Glutamatergic neuron (in vitro differentiated cells): ENCODE data around the gene LSM14B. TPM values are rescaled to one million over a fixed set of nuclear protein-coding genes. Genes with fewer than 3 reads are reported as not detected.

Source experiments
- DNase-seq: peaks from one replicate; pipeline ENCODE4 v3.0.0; 2022
- H3K27ac Mint-ChIP-seq: one replicate; pipeline ENCODE4 v1.8.0; 2020; ENCODE audit warnings: mild to moderate bottlenecking, mixed read lengths, inconsistent platforms; ENCODE audit not compliant: unreplicated experiment
- H3K27me3 Mint-ChIP-seq: one replicate; pipeline ENCODE4 v1.8.0; 2020; ENCODE audit warnings: mild to moderate bottlenecking, moderate library complexity, mixed read lengths, inconsistent platforms; ENCODE audit not compliant: unreplicated experiment
- H3K36me3 Mint-ChIP-seq: one replicate; pipeline ENCODE4 v1.8.0; 2020; ENCODE audit warnings: mild to moderate bottlenecking, mixed read lengths, inconsistent platforms; ENCODE audit not compliant: unreplicated experiment
- H3K4me1 Mint-ChIP-seq: one replicate; pipeline ENCODE4 v1.8.0; 2020; ENCODE audit warnings: mild to moderate bottlenecking, low read depth, mixed read lengths, inconsistent platforms; ENCODE audit not compliant: unreplicated experiment
- H3K4me3 Mint-ChIP-seq: one replicate; pipeline ENCODE4 v1.8.0; 2020; ENCODE audit warnings: mild to moderate bottlenecking, mixed read lengths, inconsistent platforms; ENCODE audit not compliant: unreplicated experiment
- H3K9me3 Mint-ChIP-seq: one replicate; pipeline ENCODE4 v1.8.0; 2020; ENCODE audit warnings: mild to moderate bottlenecking, moderate library complexity, mixed read lengths, inconsistent platforms; ENCODE audit not compliant: unreplicated experiment
- total RNA-seq: library from RNA; stranded (reverse); fragmentation: NEBNext Ultra II Directional; extraction: Animal tissue kit (Norgen Biotek cat#: 25700); gene quantifications from one replicate; pipeline ENCODE4 v1.2.1, GENCODE V29; 2021; ENCODE audit not compliant: unreplicated experiment
- TF ChIP-seq, protein P1 (sequence below): fragments of 200-600 bp; sonication (generic); IDR thresholded peaks from one replicate; pipeline ENCODE4 v1.5.0; 2021; ENCODE audit not compliant: partially characterized antibody, unreplicated experiment

The LSM14B gene
- total RNA-seq, 1 donor from 2014 or later, result 73.6 TPM

DNA sequence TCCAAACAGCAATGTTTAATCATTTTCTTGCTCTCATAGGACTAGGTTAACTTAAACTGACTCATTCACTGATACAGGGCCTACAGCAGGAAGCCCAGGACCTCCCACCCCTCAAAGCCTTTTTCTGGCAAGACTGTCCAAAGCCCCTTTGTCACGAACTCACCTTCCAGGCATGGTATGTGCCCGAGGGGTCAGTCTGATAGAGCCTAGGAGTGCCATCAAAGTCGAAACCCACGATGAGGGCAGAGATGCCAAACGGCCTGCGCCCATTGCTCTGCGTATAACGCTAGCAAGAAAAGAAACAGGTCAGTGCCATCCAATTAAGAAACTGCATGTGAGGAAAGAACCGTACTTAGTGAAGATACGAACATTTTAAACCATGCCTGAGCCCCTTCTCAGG, 16.6 kb downstream of the LSM14B start:
- TF ChIP-seq, protein P1, sequence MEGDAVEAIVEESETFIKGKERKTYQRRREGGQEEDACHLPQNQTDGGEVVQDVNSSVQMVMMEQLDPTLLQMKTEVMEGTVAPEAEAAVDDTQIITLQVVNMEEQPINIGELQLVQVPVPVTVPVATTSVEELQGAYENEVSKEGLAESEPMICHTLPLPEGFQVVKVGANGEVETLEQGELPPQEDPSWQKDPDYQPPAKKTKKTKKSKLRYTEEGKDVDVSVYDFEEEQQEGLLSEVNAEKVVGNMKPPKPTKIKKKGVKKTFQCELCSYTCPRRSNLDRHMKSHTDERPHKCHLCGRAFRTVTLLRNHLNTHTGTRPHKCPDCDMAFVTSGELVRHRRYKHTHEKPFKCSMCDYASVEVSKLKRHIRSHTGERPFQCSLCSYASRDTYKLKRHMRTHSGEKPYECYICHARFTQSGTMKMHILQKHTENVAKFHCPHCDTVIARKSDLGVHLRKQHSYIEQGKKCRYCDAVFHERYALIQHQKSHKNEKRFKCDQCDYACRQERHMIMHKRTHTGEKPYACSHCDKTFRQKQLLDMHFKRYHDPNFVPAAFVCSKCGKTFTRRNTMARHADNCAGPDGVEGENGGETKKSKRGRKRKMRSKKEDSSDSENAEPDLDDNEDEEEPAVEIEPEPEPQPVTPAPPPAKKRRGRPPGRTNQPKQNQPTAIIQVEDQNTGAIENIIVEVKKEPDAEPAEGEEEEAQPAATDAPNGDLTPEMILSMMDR, result no peak
- H3K36me3 Mint-ChIP-seq, result peaks cover 5% of the 10 kb centered on the region
- peaks cover 17% of the 10 kb centered on the region for H3K27me3 Mint-ChIP-seq
- peaks cover 14% of the 10 kb centered on the region for H3K4me1 Mint-ChIP-seq
- no peak for DNase-seq
- peaks cover 16% of the 10 kb centered on the region for H3K9me3 Mint-ChIP-seq
- H3K27ac Mint-ChIP-seq, result no peak overlapping the region
- H3K4me3 Mint-ChIP-seq, result no peak overlapping the region

DNA sequence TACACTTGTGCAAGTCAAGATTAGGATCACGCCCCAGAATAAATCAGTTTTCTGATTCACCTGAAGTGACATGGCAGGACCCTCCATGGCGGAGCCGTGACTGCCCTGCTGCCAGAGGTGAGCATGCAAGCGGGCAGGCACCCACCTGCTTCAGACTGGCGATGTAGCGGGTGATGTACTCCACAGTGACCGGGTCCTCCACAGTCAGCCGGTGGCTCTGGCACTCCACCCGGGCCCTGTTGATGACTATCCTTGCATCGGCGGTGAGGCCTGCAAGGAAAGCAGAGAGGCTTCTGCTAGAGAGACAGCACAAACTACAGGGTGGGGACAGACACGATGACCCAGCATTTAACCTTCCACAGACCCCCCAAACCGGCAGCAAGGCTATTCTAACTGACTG, 17.4 kb downstream of the LSM14B start:
- Mint-ChIP-seq H3K9me3 (peaks cover 19% of the 10 kb centered on the region), H3K4me3 (no peak overlapping the region), H3K27me3 (peaks cover 19% of the 10 kb centered on the region), H3K36me3 (peaks cover 5% of the 10 kb centered on the region), H3K27ac (no peak overlapping the region), H3K4me1 (peaks cover 16% of the 10 kb centered on the region)
- DNase-seq, result no peak
- TF ChIP-seq, protein P1, result no peak

DNA sequence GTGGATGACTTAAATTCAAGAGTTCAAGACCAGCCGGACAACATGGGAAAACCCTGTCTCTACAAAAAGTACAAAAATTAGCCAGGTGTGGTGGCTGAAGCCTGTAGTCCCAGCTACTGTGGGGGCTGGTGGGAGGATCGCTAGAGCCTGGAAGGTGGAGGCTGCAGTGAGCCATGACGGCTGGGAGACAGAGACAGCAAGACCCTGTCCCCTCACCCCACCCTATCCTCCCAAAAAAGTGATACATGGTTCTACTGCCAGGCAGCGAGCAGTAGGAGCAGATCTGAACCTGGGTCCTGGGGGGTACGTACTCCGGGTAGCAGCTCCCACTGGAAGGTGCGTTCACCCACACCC, 18.7 kb downstream of the LSM14B start:
- peaks cover 5% of the 10 kb centered on the region for H3K36me3 Mint-ChIP-seq
- no peak for DNase-seq
- TF ChIP-seq, protein P1, result no peak
- H3K4me3 Mint-ChIP-seq, result peak overlapping the region; percentile 98
- H3K4me1 Mint-ChIP-seq, result peaks cover 23% of the 10 kb centered on the region
- peaks cover 25% of the 10 kb centered on the region for H3K27me3 Mint-ChIP-seq
- peak overlapping the region; percentile 9 for H3K27ac Mint-ChIP-seq
- H3K9me3 Mint-ChIP-seq, result peaks cover 26% of the 10 kb centered on the region

DNA sequence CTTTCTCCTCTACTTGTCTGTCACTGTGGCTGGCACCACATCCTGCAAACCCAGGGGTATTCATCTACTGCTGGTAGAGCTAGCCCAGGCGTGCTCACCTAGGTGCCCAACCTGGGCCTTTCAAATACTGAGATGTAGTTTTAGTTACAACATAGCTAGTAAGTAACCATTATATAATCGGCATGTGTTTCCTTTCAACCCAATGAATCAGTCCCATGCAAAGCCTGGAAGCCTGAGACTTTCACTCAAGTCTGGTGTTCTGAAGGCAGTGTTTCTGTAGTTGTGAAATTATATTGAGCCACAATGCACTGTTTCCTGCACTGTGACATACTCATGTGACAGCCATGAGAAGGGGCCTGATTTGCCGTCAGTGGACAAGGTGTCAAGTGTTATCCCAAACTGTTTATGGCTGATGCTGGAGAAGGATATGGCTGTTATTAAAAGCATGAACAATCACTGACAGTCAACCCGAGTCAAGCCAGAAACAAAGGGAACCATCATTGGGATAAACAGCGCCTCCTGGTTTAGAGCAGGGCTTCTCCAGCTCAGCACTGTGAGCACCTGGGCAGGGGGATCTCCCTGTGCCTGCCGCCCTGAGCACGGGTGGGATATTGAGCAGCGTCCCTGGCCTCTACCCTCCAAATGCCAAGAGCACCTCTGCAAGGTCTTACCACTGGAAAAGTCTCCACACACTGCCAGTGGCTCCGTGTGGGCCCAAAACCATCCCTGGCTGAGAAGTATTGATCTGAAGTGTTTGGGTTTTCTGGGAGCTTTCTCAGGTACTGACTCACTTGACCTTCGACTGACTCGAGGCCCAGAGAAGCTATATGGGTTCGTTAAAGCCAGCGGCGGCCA, 19.3 kb downstream of the LSM14B start:
- TF ChIP-seq, protein P1, result no peak
- peaks cover 5% of the 10 kb centered on the region for H3K36me3 Mint-ChIP-seq
- no peak for DNase-seq
- peaks cover 23% of the 10 kb centered on the region for H3K4me1 Mint-ChIP-seq
- H3K4me3 Mint-ChIP-seq, result peak overlapping the region; percentile 98
- H3K9me3 Mint-ChIP-seq, result peaks cover 26% of the 10 kb centered on the region
- peaks cover 21% of the 10 kb centered on the region for H3K27me3 Mint-ChIP-seq
- H3K27ac Mint-ChIP-seq, result peak overlapping the region; percentile 95
